ENCODE data around the gene CYGB.

CYGB gene

DNA sequence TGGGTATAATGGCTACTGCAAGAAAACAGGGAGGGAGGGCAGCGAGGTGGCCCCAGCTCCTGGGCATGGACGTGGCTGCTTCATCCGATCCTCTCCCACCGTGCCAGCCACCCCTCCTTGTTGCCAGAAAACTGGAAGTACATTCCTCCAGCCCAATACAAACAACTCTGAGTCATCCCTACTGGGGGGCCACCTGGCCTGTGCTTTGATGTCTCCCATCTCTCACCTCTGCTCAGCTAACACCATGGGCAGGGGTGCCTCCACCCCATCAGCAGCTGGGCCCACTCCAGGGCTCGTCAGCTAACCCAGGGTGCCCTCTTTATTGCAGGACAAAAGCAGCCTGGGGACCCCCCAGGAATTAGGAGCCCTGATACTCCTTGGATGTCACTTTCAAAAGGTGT is 38.2 kb downstream of the CYGB start:
- Histone ChIP-seq H3K9me3 (ENCODE audit: low read length) (no peaks in the 10 kb centered on the region), H3K4me1 (ENCODE audit: insufficient read depth, low read length) (peaks cover 35% of the 10 kb centered on the region), H3K27me3 (ENCODE audit: control insufficient read depth in 1 of 2, insufficient read depth in 2 of 2, low read length in 2 of 2) (no peaks in the 10 kb centered on the region), H3K36me3 (ENCODE audit: insufficient read depth, low read length) (no peaks in the 10 kb centered on the region), H3K9ac (ENCODE audit: low read length) (no peak overlapping the region), H3K4me3 (ENCODE audit: low read depth in 1 of 2, low read length in 2 of 2) (no peak overlapping the region), H3K27ac (ENCODE audit: low read depth, low read length) (no peak overlapping the region)

GRCh38 chr17:76498876-76499251 is 38.6 kb downstream of the CYGB start:
- H3K9me3 ChIP-seq (ENCODE audit: low read length), result no peaks in the 10 kb centered on the region
- peaks cover 35% of the 10 kb centered on the region for H3K4me1 ChIP-seq (ENCODE audit: insufficient read depth, low read length)
- H3K27ac ChIP-seq (ENCODE audit: low read depth, low read length), result no peak overlapping the region
- H3K4me3 ChIP-seq (ENCODE audit: low read depth in 1 of 2, low read length in 2 of 2), result no peak overlapping the region
- H3K27me3 ChIP-seq (ENCODE audit: control insufficient read depth in 1 of 2, insufficient read depth in 2 of 2, low read length in 2 of 2), result no peaks in the 10 kb centered on the region
- H3K9ac ChIP-seq (ENCODE audit: low read length), result no peak overlapping the region
- H3K36me3 ChIP-seq (ENCODE audit: insufficient read depth, low read length), result no peaks in the 10 kb centered on the region

DNA sequence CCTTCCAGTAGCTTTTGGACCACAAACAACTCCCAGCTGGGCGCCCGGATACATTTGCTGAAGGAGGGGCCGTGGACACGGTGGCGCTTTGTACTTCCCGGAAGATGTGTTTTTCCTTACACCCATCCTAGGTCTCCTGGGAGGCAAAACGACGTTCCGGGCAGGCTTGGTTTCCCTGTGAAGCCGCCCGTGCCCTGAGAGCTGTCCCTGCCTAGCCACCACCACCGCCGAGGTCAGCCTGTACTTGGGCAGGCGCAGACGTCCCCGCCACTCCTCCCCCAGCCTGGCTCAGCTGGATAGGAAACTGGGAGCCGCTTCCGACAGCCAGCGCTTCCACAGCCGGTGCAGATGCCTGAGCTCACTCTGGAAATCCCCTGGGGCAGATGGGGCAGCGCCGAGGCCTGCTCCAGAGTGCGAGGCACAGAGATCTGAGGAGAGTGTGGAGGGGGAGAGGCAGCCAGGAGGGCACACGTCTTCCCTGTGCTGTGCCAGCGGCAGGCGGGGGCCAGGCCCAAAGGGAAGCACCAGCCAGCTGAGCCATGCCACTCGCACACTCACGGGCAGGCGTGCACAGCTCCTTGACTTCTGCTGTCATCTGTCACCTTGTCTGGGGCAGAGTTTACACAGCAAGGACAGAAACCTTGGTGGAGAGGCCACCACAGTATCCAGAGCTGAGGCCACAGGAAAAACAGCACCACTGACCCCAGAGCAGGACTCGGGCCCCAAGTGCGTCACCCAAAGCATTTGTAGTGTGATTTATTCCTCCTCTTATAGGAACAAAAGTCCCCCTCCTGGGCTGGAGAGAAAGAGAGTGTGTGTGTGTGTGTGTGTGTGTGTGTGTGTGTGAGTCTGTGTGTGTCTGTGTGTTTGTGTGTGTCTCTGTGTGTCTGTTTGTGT is 39.3 kb downstream of the CYGB start:
- Histone ChIP-seq H3K27me3 (ENCODE audit: control insufficient read depth in 1 of 2, insufficient read depth in 2 of 2, low read length in 2 of 2) (no peaks in the 10 kb centered on the region), H3K36me3 (ENCODE audit: insufficient read depth, low read length) (no peaks in the 10 kb centered on the region), H3K9ac (ENCODE audit: low read length) (peak overlapping the region; percentile 2), H3K27ac (ENCODE audit: low read depth, low read length) (peak overlapping the region; percentile 30), H3K9me3 (ENCODE audit: low read length) (no peaks in the 10 kb centered on the region), H3K4me1 (ENCODE audit: insufficient read depth, low read length) (peaks cover 35% of the 10 kb centered on the region), H3K4me3 (ENCODE audit: low read depth in 1 of 2, low read length in 2 of 2) (no peak overlapping the region)

GRCh38 chr17:76497699-76497978 is 39.9 kb downstream of the CYGB start:
- Histone ChIP-seq H3K36me3 (ENCODE audit: insufficient read depth, low read length) (no peaks in the 10 kb centered on the region), H3K9me3 (ENCODE audit: low read length) (no peaks in the 10 kb centered on the region), H3K27ac (ENCODE audit: low read depth, low read length) (peak overlapping the region; percentile 30), H3K27me3 (ENCODE audit: control insufficient read depth in 1 of 2, insufficient read depth in 2 of 2, low read length in 2 of 2) (no peaks in the 10 kb centered on the region), H3K9ac (ENCODE audit: low read length) (peak overlapping the region; percentile 2), H3K4me3 (ENCODE audit: low read depth in 1 of 2, low read length in 2 of 2) (no peak overlapping the region), H3K4me1 (ENCODE audit: insufficient read depth, low read length) (peaks cover 35% of the 10 kb centered on the region)

DNA sequence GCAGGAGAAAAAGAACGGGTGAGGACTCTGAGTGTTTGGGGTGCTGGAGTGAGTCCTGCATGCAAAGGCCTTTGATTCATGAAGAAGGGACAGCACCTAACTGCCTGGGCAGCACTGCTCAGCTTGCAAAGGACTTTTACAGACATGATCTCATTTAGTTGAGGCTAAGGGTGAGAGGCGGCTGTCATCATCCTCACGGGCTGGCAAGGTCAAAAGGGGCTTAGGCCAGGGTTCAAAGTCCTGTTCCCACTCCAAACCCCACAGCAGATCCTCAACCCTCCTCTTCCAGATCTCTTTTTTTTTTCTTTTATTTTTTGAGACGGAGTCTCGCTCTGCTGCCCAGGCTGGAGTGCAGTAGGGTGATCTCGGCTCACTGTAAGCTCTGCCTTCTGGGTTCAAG is 41.0 kb downstream of the CYGB start:
- no peaks in the 10 kb centered on the region for H3K9me3 ChIP-seq (ENCODE audit: low read length)
- no peak overlapping the region for H3K27ac ChIP-seq (ENCODE audit: low read depth, low read length)
- H3K9ac ChIP-seq (ENCODE audit: low read length), result no peak overlapping the region
- peaks cover 25% of the 10 kb centered on the region for H3K4me1 ChIP-seq (ENCODE audit: insufficient read depth, low read length)
- no peaks in the 10 kb centered on the region for H3K36me3 ChIP-seq (ENCODE audit: insufficient read depth, low read length)
- H3K27me3 ChIP-seq (ENCODE audit: control insufficient read depth in 1 of 2, insufficient read depth in 2 of 2, low read length in 2 of 2), result no peaks in the 10 kb centered on the region
- H3K4me3 ChIP-seq (ENCODE audit: low read depth in 1 of 2, low read length in 2 of 2), result no peak overlapping the region

DNA sequence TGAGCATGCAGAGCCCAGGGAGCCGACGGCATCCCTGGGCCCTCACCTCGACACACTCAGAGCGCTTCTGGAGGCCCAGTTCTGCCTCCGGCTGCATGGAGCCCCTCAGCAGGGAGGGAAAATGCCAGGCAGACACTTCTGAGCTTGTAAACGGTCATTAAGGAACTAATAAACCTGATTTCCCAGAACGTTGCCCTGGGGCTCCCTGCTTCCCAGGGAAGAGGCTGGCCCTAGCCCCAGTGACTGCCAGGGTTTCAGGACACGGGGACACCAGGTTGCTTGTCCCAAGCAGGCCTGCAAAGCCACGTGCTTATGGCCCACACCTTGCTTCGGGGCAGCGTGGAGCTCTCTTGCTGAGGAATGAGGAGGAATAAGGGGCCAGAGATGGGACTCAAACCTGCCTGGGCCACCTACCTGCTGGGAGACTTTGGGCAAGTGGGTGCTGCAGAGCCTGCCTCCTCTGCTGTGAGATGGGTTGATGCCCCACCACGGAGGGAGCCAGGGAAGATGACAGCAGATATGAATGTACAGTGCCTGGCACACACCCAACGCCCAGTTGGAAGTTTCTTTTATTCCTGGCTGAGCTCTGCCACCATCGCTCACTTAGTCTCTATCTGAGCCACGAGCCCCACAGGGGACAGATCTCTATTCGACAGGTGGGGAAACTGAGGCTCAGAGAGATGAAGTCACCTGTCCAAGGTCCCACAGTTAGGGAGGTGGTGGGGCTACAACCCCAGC is 41.7 kb downstream of the CYGB start:
- H3K27ac ChIP-seq (ENCODE audit: low read depth, low read length), result no peak overlapping the region
- no peaks in the 10 kb centered on the region for H3K27me3 ChIP-seq (ENCODE audit: control insufficient read depth in 1 of 2, insufficient read depth in 2 of 2, low read length in 2 of 2)
- no peak overlapping the region for H3K9ac ChIP-seq (ENCODE audit: low read length)
- H3K36me3 ChIP-seq (ENCODE audit: insufficient read depth, low read length), result no peaks in the 10 kb centered on the region
- no peak overlapping the region for H3K4me3 ChIP-seq (ENCODE audit: low read depth in 1 of 2, low read length in 2 of 2)
- H3K9me3 ChIP-seq (ENCODE audit: low read length), result no peaks in the 10 kb centered on the region
- peaks cover 25% of the 10 kb centered on the region for H3K4me1 ChIP-seq (ENCODE audit: insufficient read depth, low read length)

DNA sequence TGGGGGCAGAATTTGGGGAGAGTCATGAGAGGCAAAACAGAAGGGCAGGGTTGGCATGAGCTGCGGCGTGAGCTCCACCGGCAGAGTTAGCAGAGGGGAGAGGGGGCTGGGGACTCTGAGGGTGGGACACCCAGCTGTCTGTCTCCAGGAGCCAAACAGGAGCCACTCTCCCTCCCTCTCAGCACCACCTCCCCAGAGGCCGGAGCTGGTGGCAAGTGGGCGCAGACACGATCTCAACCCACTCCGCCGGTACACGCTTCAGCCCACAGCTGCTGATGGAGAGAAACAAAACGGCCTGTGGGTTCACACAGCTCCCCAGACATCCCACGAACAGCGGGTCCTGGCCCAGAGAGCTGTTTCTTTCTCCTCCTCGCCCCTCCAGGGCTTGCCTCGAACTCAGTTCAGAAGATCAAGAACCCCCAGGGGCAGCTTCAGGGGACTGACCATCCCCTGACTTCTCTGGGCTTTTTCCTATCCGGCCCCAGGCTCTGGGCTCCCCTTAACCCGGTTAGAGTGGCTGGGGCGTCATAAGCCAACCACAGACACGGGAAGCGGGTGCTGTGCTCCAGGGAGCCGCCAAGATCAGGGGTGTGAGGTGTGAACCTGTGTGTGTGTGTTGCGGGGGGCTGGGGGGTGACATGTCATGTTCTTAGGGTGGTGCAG is 43.9 kb downstream of the CYGB start:
- no peaks in the 10 kb centered on the region for H3K9me3 ChIP-seq (ENCODE audit: low read length)
- no peak overlapping the region for H3K4me3 ChIP-seq (ENCODE audit: low read depth in 1 of 2, low read length in 2 of 2)
- no peak overlapping the region for H3K9ac ChIP-seq (ENCODE audit: low read length)
- peaks cover 17% of the 10 kb centered on the region for H3K4me1 ChIP-seq (ENCODE audit: insufficient read depth, low read length)
- no peaks in the 10 kb centered on the region for H3K27me3 ChIP-seq (ENCODE audit: control insufficient read depth in 1 of 2, insufficient read depth in 2 of 2, low read length in 2 of 2)
- H3K36me3 ChIP-seq (ENCODE audit: insufficient read depth, low read length), result no peaks in the 10 kb centered on the region
- no peak overlapping the region for H3K27ac ChIP-seq (ENCODE audit: low read depth, low read length)

GRCh38 chr17:76492989-76493501 is 44.5 kb downstream of the CYGB start:
- no peak overlapping the region for H3K4me3 ChIP-seq (ENCODE audit: low read depth in 1 of 2, low read length in 2 of 2)
- no peaks in the 10 kb centered on the region for H3K36me3 ChIP-seq (ENCODE audit: insufficient read depth, low read length)
- no peaks in the 10 kb centered on the region for H3K9me3 ChIP-seq (ENCODE audit: low read length)
- H3K27me3 ChIP-seq (ENCODE audit: control insufficient read depth in 1 of 2, insufficient read depth in 2 of 2, low read length in 2 of 2), result no peaks in the 10 kb centered on the region
- H3K4me1 ChIP-seq (ENCODE audit: insufficient read depth, low read length), result peaks cover 11% of the 10 kb centered on the region
- no peak overlapping the region for H3K9ac ChIP-seq (ENCODE audit: low read length)
- no peak overlapping the region for H3K27ac ChIP-seq (ENCODE audit: low read depth, low read length)

GRCh38 chr17:76492123-76492988 is 45.2 kb downstream of the CYGB start:
- Histone ChIP-seq H3K4me1 (ENCODE audit: insufficient read depth, low read length) (peaks cover 4% of the 10 kb centered on the region), H3K27ac (ENCODE audit: low read depth, low read length) (no peak overlapping the region), H3K9me3 (ENCODE audit: low read length) (no peaks in the 10 kb centered on the region), H3K4me3 (ENCODE audit: low read depth in 1 of 2, low read length in 2 of 2) (no peak overlapping the region), H3K36me3 (ENCODE audit: insufficient read depth, low read length) (no peaks in the 10 kb centered on the region), H3K27me3 (ENCODE audit: control insufficient read depth in 1 of 2, insufficient read depth in 2 of 2, low read length in 2 of 2) (no peaks in the 10 kb centered on the region), H3K9ac (ENCODE audit: low read length) (no peak overlapping the region)

- no peak overlapping the region for H3K27ac ChIP-seq (ENCODE audit: low read depth, low read length)
- H3K9me3 ChIP-seq (ENCODE audit: low read length), result no peaks in the 10 kb centered on the region
- H3K4me1 ChIP-seq (ENCODE audit: insufficient read depth, low read length), result peaks cover 3% of the 10 kb centered on the region
- H3K36me3 ChIP-seq (ENCODE audit: insufficient read depth, low read length), result no peaks in the 10 kb centered on the region
- H3K27me3 ChIP-seq (ENCODE audit: control insufficient read depth in 1 of 2, insufficient read depth in 2 of 2, low read length in 2 of 2), result no peaks in the 10 kb centered on the region
- no peak overlapping the region for H3K9ac ChIP-seq (ENCODE audit: low read length)
- no peak overlapping the region for H3K4me3 ChIP-seq (ENCODE audit: low read depth in 1 of 2, low read length in 2 of 2)
Observed at GRCh38 chr17:76491271-76492122, 46.0 kb downstream of the CYGB start.

Data from muscle layer of colon (tissue), 2 donors.